Cerebellar cortex (tissue), 1 donor: Measurements from ENCODE around the gene RTCA.
"Not testable (repeated sequence)": the region's sequence is repeated elsewhere in the genome, so short reads cannot be mapped to it uniquely, and the experiment has no call there.

Experiments used
- DNase-seq: peaks from one replicate; pipeline ENCODE4 v3.0.0-alpha.2; 2015; ENCODE audit warnings: low spot score

The RTCA gene

DNA sequence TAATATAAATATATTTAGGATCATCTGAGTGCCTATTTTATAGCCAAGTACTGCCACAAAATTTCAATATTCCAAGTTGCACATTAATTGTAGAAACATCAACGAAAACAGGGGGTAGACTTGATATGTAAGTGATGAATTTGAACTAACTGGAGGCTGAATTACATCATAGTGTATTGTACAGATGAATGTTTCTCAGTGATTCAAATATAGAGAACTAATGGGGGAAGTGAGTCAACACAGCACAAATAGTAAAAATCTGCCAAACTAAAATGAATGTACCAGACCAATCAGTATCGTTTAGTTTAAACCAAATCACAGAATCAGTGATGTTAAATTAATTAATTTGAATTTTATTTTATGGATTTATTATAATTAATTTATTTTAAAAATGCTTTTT, 42.8 kb downstream of the RTCA start:
- no peak for DNase-seq

DNA sequence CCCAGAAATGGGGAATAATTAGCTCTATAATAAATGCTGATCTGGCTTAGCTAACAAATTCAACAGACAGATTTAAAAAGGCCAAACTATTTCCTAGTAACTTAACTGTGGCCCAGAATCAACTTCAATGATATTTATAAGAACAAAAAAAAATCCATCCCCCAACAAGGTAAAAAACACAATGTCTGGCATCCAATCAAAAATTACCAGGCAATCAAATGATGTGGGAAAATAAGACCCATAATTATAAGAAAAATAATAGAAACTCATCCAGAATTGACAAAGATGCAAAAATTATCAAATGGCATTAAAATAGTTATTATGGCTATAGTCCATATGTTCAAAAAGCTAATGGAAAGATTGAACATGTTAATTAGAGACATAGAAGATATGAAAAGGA, 43.8 kb downstream of the RTCA start:
- DNase-seq: no peak

DNA sequence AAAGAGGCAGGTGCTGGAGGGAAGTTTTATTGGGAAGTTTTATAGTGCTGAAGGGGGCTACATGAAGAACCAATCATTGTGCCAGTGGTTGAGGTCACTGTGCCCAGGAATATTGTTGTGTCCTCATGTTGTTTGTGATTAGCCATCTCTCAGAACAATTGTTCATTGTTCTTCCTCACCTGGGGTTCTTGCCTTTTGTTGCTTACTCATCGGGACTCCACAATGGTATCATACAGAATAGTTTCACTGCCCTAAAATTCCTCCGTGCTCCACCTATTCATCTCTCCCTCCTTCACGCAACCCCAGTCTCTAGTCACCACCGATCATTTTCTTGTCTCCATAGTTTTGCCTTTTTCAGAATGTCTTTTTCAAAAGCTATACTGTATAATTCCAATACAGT, 47.4 kb downstream of the RTCA start:
- DNase-seq: no peak

DNA sequence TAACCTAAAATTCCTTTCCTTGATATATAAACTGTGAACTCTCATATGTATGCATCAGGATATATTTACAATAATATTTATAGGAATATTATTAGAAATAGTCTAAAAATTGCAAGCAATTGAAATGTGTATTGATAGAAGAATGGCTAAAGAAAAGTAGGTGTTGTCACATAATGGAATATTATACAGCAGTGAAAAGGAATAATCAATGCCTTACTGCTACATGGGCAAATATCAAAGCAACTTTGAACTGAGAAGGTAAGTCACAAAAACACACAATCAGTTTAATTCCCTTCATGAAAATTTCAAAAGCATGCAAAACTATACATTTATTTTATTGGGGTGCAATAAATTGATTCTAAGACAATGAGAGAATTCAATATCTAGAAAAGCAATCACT, 50.6 kb downstream of the RTCA start:
- no peak for DNase-seq

DNA sequence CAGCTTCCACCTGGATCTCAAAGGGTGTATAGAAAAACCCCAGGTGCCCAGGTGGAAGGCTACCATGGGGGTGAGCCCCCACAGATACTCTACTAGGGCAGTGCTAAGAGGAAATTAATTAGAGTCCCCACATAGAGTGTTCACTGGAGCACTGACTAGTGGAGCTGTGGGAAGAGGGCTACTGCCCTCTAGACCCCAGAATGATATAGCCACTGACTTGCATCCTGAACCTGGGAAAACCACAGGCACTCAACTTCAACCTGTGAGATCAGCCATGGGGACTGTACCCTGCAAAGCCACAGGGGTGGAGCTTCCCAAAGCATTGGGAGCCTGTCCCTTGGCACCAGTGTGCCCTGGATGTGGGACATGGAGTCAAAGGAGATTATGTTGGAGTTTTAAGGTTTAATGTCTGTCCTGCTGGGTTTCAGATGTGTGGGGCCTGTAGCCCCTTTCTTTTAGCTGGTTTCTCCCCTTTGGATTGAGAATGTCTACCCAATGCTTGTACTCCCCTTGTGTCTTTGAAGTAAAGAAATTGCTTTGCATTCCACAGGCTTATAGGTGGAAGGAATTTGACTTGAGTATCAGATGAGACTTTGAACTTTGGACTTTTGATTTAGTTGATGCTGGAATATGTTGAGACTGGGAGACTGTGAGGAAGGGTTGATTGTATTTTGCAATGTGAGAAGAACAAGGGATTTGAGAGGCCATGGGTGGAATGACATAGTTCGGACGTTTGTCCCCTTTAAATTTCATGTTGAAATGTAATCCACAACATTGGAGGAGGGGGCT, 54.5 kb downstream of the RTCA start:
- no peak for DNase-seq

DNA sequence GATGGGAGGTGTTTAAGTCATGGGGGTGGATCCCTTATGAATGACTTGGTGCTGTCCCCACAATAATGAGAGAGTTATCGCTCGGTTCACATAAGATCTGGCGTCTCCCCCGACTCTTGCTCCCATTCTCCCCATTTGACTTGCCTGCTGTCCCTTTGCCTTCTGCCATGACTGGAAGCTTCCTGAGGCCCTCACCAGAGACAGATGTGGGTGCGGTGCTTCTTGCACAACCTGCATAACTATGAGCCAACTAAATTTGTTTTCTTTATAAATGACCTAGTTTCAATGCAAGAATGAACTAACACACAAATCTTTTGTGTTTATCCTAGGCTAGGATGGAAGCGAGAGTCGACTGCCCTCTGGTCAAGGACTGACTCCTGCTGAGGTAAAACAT, 55.1 kb downstream of the RTCA start:
- no peak for DNase-seq

DNA sequence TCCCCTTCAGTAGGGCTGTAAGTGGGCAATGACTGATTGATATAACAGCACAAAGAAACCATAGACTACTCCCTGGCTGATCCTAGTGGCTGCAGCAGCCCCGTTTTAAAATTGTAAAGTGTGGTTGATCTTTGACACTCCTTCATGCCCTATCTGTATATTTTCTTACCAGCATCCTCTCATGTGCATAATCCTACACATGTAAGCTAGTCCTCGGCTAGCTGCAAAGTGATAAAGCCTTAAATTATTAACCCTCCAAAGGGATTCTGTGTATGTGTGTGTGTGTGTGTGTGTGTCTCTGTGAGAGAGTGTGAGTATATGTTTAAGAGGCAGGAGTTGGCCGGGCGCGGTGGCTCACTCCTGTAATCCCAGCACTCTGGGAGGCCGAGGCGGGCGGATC, 55.5 kb downstream of the RTCA start:
- DNase-seq: no peak

DNA sequence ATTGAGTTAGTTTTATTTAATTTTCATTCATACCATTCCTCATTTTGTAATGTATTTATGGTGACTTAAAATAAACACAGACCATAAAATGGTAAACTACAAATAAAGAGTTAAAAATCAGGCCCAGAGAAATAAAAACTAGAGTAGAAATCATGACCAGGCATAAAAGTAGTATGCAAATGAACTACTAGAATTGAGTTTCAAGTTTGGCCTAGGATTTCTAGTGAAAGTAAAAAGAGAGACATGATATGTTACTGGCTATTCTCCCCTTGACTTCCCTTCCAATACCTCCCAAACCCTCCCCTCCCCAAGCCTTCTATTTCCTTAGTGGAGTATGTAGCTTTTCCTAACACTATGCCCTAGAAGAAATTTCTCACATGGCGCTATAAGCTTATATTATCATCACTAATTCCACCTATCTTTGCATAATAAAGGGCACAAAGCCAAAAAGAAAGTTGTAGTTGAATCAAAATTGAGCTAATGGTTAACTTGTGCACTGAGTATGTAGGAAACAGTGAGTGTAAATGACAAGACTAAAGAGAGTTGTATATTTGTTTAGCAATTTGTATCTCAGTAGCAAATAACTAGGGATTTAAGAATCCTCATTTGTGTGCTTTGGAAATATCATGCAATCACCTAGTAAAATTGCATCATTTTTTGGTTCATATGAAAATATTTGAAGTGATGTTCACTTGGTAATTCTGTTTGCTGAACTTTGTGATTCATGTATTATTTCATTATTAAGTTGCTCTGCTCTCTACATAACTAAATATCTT, 56.6 kb downstream of the RTCA start:
- no peak for DNase-seq

DNA sequence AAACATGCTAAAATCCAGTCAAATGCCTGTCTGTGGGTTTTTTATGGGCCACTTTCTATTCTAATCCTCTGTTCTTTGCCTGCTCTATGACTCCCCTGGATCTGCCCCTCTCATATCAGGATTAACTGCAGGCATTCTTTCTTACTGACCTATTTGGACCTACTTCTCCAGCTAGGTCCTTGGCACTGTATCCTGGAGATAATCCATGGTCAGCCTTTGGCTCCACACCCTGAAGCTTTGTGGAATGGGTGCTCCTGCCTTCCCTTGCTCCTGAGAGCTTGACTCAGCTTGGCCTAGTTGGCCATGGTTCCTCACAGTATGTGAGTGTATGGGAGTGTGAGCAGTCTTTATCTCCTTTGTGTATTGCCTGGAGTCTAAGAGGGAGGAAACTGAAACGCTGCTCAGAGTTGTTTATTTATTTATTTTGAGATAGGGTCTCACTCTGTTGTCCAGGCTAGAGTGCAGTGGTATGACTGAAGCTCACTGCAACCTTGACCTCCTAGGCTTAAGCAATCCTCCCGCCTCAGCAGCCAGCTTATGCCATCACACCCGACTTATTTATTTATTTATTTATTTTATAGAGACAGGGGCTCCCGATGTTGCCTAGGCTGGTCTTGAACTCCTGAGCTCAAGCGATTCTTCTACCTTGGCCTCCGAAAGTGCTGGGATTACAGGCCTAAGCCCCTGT, 57.5 kb downstream of the RTCA start:
- DNase-seq: no peak

DNA sequence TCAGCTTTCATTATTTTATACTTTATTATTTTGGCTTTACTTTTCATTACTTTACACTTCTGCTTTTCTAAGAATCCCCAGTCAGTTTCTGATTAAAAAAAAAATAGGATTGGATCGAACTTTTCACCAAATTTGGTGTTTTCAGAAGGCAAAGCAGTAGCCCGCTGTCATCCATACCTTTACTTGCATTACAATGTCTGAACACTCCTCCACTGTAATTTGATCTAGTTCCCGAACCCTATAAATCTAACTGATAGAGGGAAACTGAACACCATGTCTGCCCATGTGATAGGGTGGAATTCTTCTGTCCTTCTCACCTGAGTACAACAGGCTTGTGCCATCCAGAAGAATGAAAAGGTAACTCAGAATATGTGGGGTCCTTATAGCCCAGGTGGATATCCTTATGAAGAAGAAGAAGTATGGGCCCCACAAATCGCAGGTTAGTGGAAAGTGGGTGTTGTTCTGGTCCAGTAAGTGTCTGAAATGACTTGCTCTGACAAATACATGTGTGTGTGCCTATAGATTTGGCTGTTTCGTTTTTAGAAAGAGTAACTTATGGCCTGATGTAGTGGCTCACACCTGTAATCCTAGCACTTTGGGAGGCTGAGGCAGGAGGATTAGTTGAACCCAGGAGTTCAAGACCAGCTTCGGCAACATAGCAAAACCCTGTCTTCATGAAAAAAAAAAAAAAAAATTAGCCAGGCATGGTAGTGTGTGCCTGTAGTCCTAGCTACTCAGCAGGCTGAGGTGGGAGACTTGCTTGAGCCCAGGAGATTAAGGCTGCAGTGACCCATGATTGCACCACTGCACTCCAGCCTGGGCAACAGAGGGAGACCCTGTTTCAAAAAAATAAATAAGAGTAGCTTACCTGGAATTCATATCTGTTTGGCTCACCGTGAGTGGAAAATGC, 59.7 kb downstream of the RTCA start:
- DNase-seq: no peak

DNA sequence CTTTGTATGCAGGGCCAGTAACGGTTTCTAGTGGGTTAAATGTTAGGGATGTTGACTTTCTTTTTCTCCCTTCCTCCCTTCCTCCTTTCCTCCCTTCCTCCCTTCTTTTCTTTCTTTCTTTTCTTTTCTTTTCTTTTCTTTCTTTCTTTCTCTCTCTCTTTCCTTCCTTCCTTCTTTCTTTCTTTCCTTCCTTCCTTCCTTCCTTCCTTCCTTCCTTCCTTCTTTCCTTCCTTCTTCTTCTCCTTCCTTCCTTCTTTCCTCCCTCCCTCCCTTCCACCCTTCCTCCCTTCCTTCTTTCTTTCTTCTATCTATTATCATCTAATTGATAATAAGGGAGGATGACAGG, 60.3 kb downstream of the RTCA start:
- not testable (repeated sequence) for DNase-seq

DNA sequence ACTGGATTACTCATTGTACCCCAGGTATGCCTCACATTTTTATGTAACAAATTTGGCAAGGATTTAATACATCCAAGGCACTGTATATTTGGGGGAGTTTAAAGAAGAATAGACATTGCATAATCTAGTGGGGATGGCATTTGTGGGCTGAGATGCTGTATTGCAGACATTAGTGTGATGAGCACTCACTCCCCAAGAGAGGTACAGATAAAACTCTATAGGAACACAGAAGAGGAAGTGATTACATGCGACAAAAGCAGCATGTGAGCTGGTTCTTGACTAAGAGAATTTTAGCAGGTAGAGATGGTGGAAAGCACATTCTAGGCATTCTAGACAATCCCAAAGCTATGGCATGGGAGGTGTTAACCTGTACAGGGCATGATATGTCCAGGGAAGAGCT, 62.1 kb downstream of the RTCA start:
- DNase-seq: no peak

DNA sequence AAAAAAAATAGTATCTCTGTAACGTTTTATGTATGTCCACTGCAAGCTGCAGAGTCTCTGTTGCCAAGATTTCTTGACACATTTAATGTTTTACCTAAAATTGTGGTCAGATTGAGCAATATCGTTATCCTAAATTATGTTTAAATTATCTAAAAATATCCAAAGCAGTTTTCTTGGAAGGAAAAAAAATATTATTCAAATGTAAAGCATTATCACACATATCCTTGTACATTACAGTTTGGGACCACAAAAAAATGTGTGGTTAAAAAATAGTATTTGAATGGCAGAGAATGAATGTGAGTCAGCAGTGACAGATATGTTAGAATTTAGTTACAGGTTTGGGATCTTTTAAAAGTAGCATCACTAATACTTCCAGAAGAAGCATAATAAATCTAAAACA, 65.1 kb downstream of the RTCA start:
- not testable (repeated sequence) for DNase-seq

DNA sequence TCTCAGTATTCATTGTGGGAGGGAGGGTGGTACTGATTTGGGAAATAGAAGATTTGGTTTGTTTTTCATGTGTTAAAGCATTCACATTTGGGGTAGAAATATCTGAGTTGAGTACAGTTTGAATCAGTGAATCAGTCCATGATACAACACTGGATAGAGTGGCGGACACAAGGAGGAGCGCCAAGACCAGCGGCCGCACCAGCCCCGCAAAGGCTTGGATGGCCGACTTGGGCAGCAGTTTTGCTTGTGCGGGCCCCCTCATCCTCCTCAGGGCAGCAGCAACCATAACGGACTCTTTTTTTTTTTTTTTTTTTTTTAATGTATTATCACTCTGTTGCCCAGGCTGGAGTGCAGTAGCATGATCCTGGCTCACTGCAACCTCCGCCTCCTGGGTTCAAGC, 66.3 kb downstream of the RTCA start:
- DNase-seq: no peak

DNA sequence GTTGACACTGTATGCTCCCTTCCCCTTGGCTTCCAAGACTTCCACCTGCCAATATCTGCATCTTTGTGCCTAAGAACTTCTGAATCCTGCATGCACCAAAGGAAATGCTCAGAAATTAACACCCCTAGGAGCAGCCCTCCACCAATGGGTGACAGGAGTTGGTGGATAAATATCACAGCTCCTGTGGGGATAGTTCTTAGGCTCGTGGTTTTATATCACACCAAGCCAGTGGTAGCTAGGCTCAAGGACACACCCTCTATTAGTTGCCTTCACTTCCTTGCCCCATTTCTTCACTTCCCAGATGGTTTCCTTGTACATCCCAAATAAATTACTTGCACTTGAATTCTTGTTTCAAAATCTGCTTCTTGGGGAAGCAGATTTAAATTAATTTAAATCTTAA, 69.4 kb downstream of the RTCA start:
- DNase-seq: no peak

DNA sequence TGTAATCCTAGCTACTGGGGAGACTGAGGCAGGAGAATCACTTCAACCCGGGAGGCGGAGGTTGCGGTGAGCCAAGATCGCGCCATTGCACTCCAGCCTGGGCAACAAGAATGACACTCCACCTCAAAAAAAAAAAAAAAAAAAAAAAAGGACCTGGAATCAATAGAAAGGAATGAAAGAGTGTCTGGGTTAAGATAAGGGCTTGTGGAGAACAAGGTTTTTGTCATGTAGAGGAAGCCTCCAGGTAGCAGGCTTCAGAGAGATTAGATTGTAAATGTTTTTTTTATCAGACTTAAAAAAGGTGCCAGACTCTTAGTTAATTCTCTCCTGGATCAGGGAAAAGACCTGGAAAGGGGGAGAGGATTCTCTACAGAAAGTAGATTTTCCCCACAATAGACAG, 71.9 kb downstream of the RTCA start:
- DNase-seq: not testable (repeated sequence)

DNA sequence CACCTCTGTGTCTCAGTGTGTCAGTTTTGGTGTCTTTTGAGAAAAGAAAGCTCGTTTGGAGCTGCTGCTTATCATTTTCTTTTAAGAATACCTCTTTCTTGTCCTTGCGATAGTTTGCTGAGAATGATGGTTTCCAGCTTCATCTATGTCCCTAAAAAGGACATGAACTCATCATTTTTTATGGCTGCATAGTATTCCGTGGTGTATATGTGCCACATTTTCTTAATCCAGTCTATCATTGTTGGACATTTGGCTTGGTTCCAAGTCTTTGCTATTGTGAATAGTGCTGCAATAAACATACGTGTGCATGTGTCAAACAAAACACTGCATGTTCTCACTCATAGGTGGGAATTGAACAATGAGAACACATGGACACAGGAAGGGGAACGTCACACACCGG, 73.7 kb downstream of the RTCA start:
- DNase-seq: not testable (repeated sequence)

DNA sequence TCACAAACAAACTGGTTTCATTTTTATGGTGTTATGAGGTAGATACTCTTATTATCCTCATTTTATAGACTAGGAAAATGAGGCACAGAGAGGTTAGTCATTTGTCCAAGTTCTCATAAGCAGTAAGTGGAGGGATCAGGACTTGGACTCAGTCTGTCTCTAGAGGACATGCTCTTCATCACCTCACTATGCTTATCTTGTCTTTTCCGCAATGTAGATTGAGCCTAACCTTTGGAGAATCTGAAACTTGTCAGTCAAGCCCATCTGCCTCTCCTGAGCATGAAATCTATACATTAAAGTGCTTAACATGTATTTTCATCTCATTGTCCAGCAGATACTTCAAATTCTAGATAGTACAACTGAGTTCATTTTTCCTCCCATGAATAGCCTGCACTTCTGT, 74.5 kb downstream of the RTCA start:
- no peak for DNase-seq

DNA sequence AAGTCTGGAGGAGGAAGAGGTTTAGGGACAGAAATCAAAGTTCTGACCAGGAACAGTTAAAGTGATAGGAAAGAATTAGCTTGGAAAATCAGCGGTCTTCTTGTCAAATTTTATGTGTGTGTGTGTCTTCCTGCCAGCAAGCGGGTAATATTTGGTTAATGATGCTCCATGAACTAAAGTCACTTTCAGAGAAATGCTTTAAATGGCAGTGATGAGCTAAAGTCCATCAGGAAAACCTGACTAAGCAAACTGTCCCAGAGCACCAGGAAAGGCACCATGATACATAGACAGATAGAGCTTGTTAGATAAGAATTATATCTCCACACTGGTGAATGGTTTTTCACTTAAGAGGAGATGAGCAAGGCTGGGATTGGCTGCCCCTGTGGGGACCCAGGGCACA, 76.3 kb downstream of the RTCA start:
- DNase-seq: no peak
